Colonic mucosa (tissue), 4 donors: ENCODE data around the gene SPATA6. TPM values are rescaled to one million over a fixed set of nuclear protein-coding genes. Genes with fewer than 3 reads are reported as not detected.

Source experiments
- DNase-seq: peaks from one replicate; pipeline ENCODE4 v3.0.0-alpha.2; 2020
- H3K27ac ChIP-seq: fragments of 200-600 bp; one replicate; pipeline ENCODE4 v1.8.0; 2021
- H3K27me3 ChIP-seq: fragments of 200-600 bp; one replicate; pipeline ENCODE4 v1.8.0; 2021
- H3K36me3 ChIP-seq: fragments of 200-600 bp; one replicate; pipeline ENCODE4 v1.8.0; 2021
- H3K4me1 ChIP-seq: fragments of 200-600 bp; one replicate; pipeline ENCODE4 v1.8.0; 2021; ENCODE audit warnings: mild to moderate bottlenecking
- H3K4me3 ChIP-seq: fragments of 200-600 bp; one replicate; pipeline ENCODE4 v1.8.0; 2021
- H3K9ac ChIP-seq, 2 donors: one replicate each; pipeline ENCODE4 v1.7.0; 2013; ENCODE audit warnings: control low read depth in 2 of 2, low read depth in 2 of 2, low read length in 2 of 2
- H3K9me3 ChIP-seq: fragments of 200-600 bp; one replicate; pipeline ENCODE4 v1.8.0; 2021
- intact Hi-C: fragments of 100-400 bp; cut with DNase I; formaldehyde crosslinking; loops from one replicate; pipeline ENCODE4 v1.14.1; 2022
- total RNA-seq, 2 donors: library from RNA; stranded (reverse); fragmentation: NEBNext Ultra II Directional in 1 of 2; extraction: Animal tissue kit (Norgen Biotek cat#: 25700) in 1 of 2; gene quantifications; one replicate each; pipeline ENCODE4 v1.2.1, GENCODE V29; 2021
- TF ChIP-seq, protein P1 (sequence below): fragments of 200-600 bp; IDR thresholded peaks from one replicate; pipeline ENCODE4 v1.8.0; 2022; ENCODE audit warnings: antibody characterized with exemption, mild to moderate bottlenecking
- donor health status: healthy.
- donor health status: DM: no; HTN: no; CAD: no.
- donor health status: DM: no; HTN: no; CAD: no.

The SPATA6 gene
- total RNA-seq, 2 donors from 2014 or later = 9.1 to 9.4 TPM

DNA sequence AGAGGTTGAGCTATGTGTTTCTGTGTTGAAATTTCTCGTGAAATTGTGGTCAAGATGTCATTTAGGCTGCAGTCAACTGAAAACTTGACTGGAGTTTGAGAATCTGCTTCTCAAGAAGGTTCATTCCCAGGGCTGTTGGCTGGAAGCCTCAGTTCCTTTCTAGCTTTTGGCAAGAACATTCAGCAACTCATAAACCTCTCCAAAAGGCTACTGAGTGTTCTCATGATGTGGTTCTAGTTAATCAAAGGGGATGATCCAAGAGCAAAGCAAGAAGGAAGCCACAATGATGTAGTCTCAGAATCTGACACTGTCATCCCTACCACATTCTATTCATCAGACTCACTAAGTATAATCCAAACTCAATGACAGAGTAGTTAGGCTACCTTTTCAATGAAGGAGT is 66.6 kb downstream of the SPATA6 start:
- Histone ChIP-seq H3K27me3 (no peaks in the 10 kb centered on the region), H3K9ac (no peak overlapping the region), H3K36me3 (no peaks in the 10 kb centered on the region), H3K4me1 (no peaks in the 10 kb centered on the region), H3K27ac (no peak overlapping the region), H3K9me3 (no peaks in the 10 kb centered on the region), H3K4me3 (no peak overlapping the region)
- intact Hi-C loops = no loop called here
- DNase-seq = no peak
- TF ChIP-seq, protein P1, sequence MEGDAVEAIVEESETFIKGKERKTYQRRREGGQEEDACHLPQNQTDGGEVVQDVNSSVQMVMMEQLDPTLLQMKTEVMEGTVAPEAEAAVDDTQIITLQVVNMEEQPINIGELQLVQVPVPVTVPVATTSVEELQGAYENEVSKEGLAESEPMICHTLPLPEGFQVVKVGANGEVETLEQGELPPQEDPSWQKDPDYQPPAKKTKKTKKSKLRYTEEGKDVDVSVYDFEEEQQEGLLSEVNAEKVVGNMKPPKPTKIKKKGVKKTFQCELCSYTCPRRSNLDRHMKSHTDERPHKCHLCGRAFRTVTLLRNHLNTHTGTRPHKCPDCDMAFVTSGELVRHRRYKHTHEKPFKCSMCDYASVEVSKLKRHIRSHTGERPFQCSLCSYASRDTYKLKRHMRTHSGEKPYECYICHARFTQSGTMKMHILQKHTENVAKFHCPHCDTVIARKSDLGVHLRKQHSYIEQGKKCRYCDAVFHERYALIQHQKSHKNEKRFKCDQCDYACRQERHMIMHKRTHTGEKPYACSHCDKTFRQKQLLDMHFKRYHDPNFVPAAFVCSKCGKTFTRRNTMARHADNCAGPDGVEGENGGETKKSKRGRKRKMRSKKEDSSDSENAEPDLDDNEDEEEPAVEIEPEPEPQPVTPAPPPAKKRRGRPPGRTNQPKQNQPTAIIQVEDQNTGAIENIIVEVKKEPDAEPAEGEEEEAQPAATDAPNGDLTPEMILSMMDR = no peak

- intact Hi-C loops = no loop called here
- no peaks in the 10 kb centered on the region for H3K4me1 ChIP-seq
- no peaks in the 10 kb centered on the region for H3K27me3 ChIP-seq
- H3K36me3 ChIP-seq = no peaks in the 10 kb centered on the region
- TF ChIP-seq, protein P1 = no peak
- H3K27ac ChIP-seq = no peak overlapping the region
- H3K9ac ChIP-seq = no peak overlapping the region
- DNase-seq = no peak
- no peaks in the 10 kb centered on the region for H3K9me3 ChIP-seq
- H3K4me3 ChIP-seq = no peak overlapping the region
These were observed 69.4 kb downstream of the SPATA6 start for GRCh38 chr1:48402599-48402998.

GRCh38 chr1:48396208-48396607 is 75.8 kb downstream of the SPATA6 start:
- Histone ChIP-seq H3K4me1 (no peaks in the 10 kb centered on the region), H3K27ac (no peak overlapping the region), H3K9ac (no peak overlapping the region), H3K27me3 (no peaks in the 10 kb centered on the region), H3K4me3 (no peak overlapping the region), H3K9me3 (no peaks in the 10 kb centered on the region), H3K36me3 (no peaks in the 10 kb centered on the region)
- no peak for DNase-seq
- TF ChIP-seq, protein P1 = no peak
- intact Hi-C loops = no loop called here

GRCh38 chr1:48391926-48392325 is 80.1 kb downstream of the SPATA6 start:
- intact Hi-C loops = no loop called here
- H3K4me1 ChIP-seq = no peaks in the 10 kb centered on the region
- H3K27me3 ChIP-seq = no peaks in the 10 kb centered on the region
- TF ChIP-seq, protein P1 = no peak
- H3K27ac ChIP-seq = no peak overlapping the region
- no peaks in the 10 kb centered on the region for H3K36me3 ChIP-seq
- no peak overlapping the region for H3K9ac ChIP-seq
- H3K4me3 ChIP-seq = no peak overlapping the region
- no peak for DNase-seq
- H3K9me3 ChIP-seq = no peaks in the 10 kb centered on the region

DNA sequence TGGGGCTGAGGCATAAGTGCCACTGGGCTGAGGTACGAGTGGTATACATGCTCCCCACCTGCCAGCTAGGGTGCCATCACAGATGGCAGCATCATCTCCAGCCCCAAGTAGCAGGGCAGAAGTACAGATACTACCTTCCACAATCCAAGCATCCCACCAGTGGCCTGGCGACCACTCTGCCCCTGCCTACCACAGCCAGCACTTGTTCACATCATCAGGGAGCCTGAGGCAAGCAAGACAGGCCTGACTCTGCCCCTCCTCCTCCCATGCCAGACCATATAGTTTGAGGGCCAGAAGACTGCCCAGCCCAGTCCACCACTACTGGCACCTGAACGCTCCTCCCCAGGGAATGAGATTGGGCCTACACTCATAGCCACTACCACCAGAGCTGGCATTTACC is 84.6 kb downstream of the SPATA6 start:
- H3K4me1 ChIP-seq = no peaks in the 10 kb centered on the region
- intact Hi-C loops = no loop called here
- H3K27me3 ChIP-seq = no peaks in the 10 kb centered on the region
- no peak overlapping the region for H3K4me3 ChIP-seq
- no peak overlapping the region for H3K27ac ChIP-seq
- no peak for DNase-seq
- H3K9ac ChIP-seq = no peak overlapping the region
- no peaks in the 10 kb centered on the region for H3K36me3 ChIP-seq
- TF ChIP-seq, protein P1 = no peak
- no peaks in the 10 kb centered on the region for H3K9me3 ChIP-seq

- H3K4me3 ChIP-seq = no peak overlapping the region
- no peaks in the 10 kb centered on the region for H3K36me3 ChIP-seq
- no peaks in the 10 kb centered on the region for H3K9me3 ChIP-seq
- H3K4me1 ChIP-seq = no peaks in the 10 kb centered on the region
- H3K27me3 ChIP-seq = no peaks in the 10 kb centered on the region
- intact Hi-C loops = no loop called here
- no peak overlapping the region for H3K27ac ChIP-seq
- H3K9ac ChIP-seq = no peak overlapping the region
- no peak for DNase-seq
- TF ChIP-seq, protein P1 = no peak
These were observed 97.2 kb downstream of the SPATA6 start for GRCh38 chr1:48374785-48375184.
